ENCODE measurements around the gene DNMT1.
"Not testable (repeated sequence)": the region's sequence is repeated elsewhere in the genome, so short reads cannot be mapped to it uniquely, and the experiment has no call there.

The DNMT1 gene

DNA sequence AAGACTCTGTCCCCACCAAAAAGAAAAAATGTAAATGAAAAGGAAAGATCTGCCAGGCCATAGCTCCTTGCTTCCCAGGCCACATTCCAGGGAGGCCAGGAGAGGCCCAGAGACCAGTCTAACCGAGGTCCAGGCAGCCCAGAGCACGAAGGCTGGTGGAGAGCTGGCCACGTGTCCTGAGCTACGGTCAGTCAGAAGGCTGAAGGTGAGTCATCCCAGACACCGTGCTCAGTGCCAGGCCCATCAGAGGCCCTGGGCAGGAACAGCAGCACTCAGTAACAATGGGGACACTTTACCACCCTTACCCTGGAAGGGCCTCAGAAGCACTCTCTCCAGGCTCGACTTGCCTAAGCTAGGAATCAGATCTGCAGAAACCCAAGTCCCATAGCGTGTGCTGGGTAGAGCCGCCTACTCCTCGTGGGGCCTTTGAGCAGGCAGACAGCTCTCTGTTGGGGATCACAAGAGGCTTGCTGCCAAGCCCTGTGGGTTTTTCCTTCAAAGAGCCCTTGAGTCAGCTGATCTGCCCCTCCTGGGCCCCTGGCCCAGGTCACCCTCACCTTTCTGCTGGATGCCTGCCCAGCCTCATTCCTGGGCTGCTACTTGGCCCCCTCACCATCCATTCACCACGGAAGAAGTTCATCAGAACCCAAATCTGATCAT is 11.6 kb upstream of the DNMT1 start:
- no peaks in the 10 kb centered on the region for H3K27me3 Mint-ChIP-seq
- no peaks in the 10 kb centered on the region for H3K36me3 Mint-ChIP-seq (ENCODE audit: low read depth)
- H3K4me3 Mint-ChIP-seq = no peak overlapping the region
- no peak overlapping the region for H3K27ac Mint-ChIP-seq
- H3K9me3 Mint-ChIP-seq = no peaks in the 10 kb centered on the region
- H3K4me1 Mint-ChIP-seq (ENCODE audit: low read depth) = no peaks in the 10 kb centered on the region

DNA sequence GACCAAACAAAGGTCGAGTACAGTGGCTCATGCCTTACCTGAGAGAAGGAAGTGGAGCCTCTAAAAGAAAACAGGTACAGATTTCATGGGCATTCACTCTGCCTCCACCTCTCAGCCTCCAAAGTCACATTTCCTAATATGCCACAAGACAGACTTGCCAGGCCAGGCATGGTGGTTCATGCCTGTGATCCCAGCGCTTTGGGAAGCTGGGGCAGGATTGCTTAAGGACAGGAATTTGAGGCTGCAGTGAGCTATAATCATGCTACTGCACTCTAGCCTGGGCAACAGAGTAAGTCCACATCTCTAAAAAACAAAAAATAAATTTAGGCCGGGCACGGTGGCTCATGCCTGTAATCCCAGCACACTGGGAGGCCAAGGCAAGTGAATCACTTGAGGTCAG is 10.9 kb upstream of the DNMT1 start:
- no peaks in the 10 kb centered on the region for H3K9me3 Mint-ChIP-seq
- no peaks in the 10 kb centered on the region for H3K36me3 Mint-ChIP-seq (ENCODE audit: low read depth)
- H3K4me3 Mint-ChIP-seq = no peak overlapping the region
- no peaks in the 10 kb centered on the region for H3K27me3 Mint-ChIP-seq
- no peaks in the 10 kb centered on the region for H3K4me1 Mint-ChIP-seq (ENCODE audit: low read depth)
- no peak overlapping the region for H3K27ac Mint-ChIP-seq

DNA sequence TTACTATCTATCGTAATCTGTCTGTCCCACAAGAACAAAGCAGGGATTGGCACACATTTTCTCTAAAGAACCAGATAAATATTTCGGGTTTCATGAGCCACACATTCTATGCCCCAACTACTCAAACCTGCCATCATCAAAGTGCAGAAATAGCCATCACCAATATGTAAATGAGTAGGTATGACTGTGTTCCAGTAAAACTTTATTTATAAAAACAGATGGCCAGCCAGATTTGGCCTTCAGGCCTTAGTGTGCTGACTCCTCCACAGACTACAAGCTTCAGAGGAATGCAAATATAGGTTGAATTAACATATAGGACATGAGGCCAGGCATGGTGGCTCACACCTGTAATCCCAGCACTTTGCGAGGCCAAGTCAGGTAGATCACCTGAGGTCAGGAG is 8.9 kb upstream of the DNMT1 start:
- Mint-ChIP-seq H3K27ac (no peak overlapping the region), H3K36me3 (ENCODE audit: low read depth) (no peaks in the 10 kb centered on the region), H3K27me3 (no peaks in the 10 kb centered on the region), H3K4me1 (ENCODE audit: low read depth) (peaks cover 7% of the 10 kb centered on the region), H3K4me3 (no peak overlapping the region), H3K9me3 (no peaks in the 10 kb centered on the region)

DNA sequence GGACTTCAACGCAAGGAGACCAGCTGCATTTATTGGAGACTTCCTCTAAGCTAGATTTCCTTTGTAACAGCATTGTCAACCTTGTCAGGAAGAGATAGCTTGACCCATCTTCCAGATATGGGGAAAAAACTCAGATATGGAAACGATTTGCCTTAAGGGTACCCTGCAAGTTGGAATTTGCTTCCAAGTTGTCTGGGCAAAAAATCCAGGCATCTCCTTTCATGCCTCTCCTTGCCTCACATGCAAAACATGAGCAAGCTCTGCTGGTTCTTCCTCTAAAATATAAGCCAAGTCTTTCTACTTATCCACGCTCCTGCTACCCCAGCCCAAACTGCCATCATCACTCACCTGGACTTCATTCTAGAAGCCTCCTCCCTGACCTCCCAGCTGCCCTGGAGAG is 6.4 kb upstream of the DNMT1 start:
- H3K27ac Mint-ChIP-seq = no peak overlapping the region
- H3K4me3 Mint-ChIP-seq = no peak overlapping the region
- H3K4me1 Mint-ChIP-seq (ENCODE audit: low read depth) = peaks cover 14% of the 10 kb centered on the region
- H3K9me3 Mint-ChIP-seq = no peaks in the 10 kb centered on the region
- no peaks in the 10 kb centered on the region for H3K36me3 Mint-ChIP-seq (ENCODE audit: low read depth)
- no peaks in the 10 kb centered on the region for H3K27me3 Mint-ChIP-seq

DNA sequence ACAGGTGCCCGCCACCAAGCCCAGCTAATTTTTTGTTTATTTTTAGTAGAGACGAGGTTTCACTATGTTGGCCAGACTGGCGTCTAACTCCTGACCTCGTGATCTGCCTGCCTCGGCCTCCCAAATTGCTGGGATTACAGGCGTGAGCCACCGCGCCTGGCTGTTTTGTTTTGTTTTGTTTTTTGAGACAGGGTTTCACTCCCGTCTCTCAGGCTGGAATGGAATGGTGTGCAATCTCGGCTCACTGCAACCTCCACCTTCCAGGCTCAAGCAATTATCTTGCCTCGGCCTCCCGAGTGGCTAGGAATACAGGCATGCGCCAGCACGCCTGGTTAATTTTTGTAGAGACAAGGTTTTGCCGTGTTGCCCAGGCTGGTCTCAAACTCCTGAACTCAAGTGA is 5.3 kb upstream of the DNMT1 start:
- H3K27ac Mint-ChIP-seq; H3K9me3 Mint-ChIP-seq; H3K27me3 Mint-ChIP-seq; H3K4me3 Mint-ChIP-seq; H3K36me3 Mint-ChIP-seq (ENCODE audit: low read depth): not testable (repeated sequence)
- H3K4me1 Mint-ChIP-seq (ENCODE audit: low read depth) = peaks cover 19% of the 10 kb centered on the region

DNA sequence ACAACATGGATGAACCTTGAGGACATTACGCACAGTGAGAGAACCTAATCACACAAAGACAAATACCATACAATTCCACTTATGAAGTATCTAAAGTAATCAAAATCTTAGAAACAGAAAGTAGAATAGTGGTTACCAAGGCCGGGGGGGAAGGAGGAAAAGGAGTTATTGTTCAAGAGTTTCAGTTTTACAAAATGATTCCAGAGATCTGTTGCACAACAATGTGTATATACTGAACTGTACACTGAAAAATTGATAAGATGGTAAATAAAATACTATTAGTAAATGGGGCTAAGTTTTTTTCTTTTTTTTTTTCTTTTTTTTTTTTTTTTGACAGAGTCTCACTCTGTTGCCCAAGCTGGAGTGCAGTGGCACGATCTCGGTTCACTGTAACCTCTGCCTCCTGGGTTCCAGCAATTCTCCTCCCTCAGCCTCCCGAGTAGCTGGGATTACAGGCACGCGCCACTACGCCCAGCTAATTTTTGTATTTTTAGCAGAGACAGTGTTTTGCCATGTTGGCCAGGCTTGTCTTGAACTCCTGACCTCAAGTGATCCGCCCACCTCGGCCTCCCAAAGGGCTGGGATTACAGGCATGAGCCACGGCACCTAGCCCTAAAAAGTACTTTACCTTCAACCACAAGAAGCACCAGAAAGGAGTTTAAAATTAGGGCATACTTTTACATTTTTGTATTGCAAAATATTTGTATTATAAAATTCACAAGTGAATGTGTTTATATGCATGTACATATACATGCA is 4.3 kb upstream of the DNMT1 start:
- not testable (repeated sequence) for H3K9me3 Mint-ChIP-seq; H3K27me3 Mint-ChIP-seq; H3K36me3 Mint-ChIP-seq (ENCODE audit: low read depth)
- Mint-ChIP-seq H3K4me1 (ENCODE audit: low read depth) (peaks cover 23% of the 10 kb centered on the region), H3K4me3 (peak overlapping the region; percentile 35), H3K27ac (peak overlapping the region; percentile 18)

DNA sequence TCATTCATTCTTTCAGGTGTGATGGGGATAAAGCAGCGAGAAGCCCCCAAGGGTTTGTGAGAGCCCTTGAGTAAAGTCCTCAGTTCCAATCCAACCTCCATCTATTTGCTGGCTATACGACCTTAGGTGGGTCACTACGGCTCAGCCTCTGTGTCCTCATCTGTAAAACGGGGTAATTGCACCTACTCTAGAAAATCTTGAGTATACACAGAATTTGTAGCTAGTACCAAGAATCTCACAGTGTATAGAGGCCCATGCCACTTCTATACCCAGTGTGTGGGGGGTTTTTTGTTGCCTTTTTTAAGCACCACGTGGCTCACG is 406 bp upstream of the DNMT1 start:
- H3K9me3 Mint-ChIP-seq = no peaks in the 10 kb centered on the region
- H3K27ac Mint-ChIP-seq = peak overlapping the region; percentile 90
- peak overlapping the region; percentile 100 for H3K4me3 Mint-ChIP-seq
- no peaks in the 10 kb centered on the region for H3K27me3 Mint-ChIP-seq
- H3K4me1 Mint-ChIP-seq (ENCODE audit: low read depth) = peaks cover 56% of the 10 kb centered on the region
- peaks cover 19% of the 10 kb centered on the region for H3K36me3 Mint-ChIP-seq (ENCODE audit: low read depth)

DNA sequence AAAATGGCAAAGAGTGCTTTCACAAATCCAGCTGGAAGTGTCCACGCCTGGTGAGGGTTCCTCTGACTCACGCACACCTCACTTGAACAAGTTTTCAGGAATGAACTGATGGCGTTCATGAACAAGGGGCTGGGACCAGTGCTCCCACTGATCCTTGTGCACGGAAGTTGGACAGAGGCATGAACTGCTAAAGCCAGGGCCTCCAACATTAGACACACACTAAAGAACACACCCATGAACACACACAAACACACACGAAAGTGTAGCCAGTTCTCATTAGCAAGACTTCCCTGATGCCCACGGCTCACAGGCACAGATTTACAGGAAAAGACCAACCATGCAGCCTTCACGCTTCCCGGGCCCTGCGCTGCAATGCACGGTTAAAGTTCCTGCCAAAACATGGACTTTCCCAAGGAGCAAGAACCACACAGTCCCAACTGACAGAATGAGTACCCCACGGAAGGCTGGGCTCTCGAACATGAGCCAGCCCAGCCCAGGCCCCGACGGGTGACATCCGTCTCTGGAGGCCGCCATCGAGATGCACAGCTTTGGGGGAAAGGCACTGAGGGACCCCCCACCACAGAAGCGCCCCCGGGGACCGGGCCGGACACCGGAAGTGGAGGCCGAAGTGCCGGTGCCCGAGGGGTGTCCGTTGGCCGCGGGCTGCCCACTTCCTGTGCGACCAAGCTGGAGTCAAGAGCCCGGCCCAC is 808 bp downstream of the DNMT1 start:
- H3K9me3 Mint-ChIP-seq = no peaks in the 10 kb centered on the region
- peaks cover 28% of the 10 kb centered on the region for H3K36me3 Mint-ChIP-seq (ENCODE audit: low read depth)
- H3K4me3 Mint-ChIP-seq = peak overlapping the region; percentile 100
- H3K4me1 Mint-ChIP-seq (ENCODE audit: low read depth) = peaks cover 60% of the 10 kb centered on the region
- no peaks in the 10 kb centered on the region for H3K27me3 Mint-ChIP-seq
- H3K27ac Mint-ChIP-seq = peak overlapping the region; percentile 100

DNA sequence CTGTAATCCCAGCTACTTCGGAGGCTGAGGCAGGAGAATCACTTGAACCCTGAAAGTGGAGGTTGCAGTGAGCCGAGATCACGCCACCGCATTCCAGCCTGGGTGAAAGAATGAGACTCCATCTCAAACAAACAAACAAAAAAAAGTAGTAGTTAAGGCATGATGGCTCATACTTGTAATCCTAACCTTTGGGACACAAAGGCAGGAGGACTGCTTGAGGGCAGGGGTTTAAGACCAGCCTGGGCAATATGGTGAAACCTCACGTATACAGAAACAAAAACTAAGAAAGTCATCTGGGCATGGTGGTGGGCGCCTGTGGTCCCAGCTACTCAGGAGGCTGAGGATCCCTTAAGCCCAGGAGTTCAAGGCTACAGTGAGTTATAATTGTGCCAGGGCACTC is 1.8 kb downstream of the DNMT1 start:
- Mint-ChIP-seq H3K36me3 (ENCODE audit: low read depth) (peaks cover 34% of the 10 kb centered on the region), H3K27ac (peak overlapping the region; percentile 100), H3K9me3 (no peaks in the 10 kb centered on the region), H3K27me3 (no peaks in the 10 kb centered on the region), H3K4me1 (ENCODE audit: low read depth) (peaks cover 62% of the 10 kb centered on the region), H3K4me3 (peak overlapping the region; percentile 100)

DNA sequence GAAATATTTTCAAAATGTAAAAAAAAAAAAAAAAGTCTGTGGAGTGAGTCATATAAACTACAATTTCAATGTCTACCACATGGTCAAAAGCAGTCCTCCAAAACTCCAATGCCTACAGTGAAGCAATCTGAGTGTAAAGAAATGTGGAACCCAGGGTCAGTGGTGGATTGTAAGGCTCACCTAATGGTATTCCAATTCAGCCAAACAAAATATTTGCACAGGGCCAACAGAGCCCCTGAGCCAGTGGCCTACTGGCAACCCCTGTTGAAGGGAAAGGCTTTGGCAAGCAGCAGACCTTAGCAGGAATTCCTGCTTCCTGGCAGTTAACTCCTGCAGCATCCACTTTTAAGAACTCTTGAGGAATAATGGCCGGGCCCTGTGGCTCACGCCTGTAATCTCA is 3.4 kb downstream of the DNMT1 start:
- H3K4me3 Mint-ChIP-seq = peak overlapping the region; percentile 48
- H3K27ac Mint-ChIP-seq = no peak overlapping the region
- peaks cover 47% of the 10 kb centered on the region for H3K36me3 Mint-ChIP-seq (ENCODE audit: low read depth)
- peaks cover 61% of the 10 kb centered on the region for H3K4me1 Mint-ChIP-seq (ENCODE audit: low read depth)
- H3K27me3 Mint-ChIP-seq = no peaks in the 10 kb centered on the region
- no peaks in the 10 kb centered on the region for H3K9me3 Mint-ChIP-seq

DNA sequence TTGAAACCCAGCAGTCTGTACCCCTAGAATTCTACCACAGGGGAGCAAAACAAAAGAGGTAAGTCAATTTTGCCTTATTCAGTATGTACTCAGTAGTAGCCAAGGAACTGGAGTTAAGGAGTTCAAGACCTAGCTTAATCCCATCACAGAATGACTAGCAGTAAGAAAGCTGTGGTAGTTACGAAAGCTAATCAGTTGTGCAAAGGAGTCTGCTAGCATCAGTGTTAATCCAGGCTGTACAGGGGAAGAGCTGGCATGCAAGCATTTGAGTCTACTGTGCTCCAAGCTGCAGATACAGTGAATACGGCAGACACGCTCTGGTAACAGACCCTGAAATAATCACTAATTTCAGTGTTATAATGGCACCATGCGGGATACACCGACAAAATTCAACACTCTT is 4.7 kb downstream of the DNMT1 start:
- H3K27me3 Mint-ChIP-seq = no peaks in the 10 kb centered on the region
- H3K27ac Mint-ChIP-seq = no peak overlapping the region
- peak overlapping the region; percentile 4 for H3K4me3 Mint-ChIP-seq
- no peaks in the 10 kb centered on the region for H3K9me3 Mint-ChIP-seq
- H3K4me1 Mint-ChIP-seq (ENCODE audit: low read depth) = peaks cover 56% of the 10 kb centered on the region
- peaks cover 47% of the 10 kb centered on the region for H3K36me3 Mint-ChIP-seq (ENCODE audit: low read depth)

DNA sequence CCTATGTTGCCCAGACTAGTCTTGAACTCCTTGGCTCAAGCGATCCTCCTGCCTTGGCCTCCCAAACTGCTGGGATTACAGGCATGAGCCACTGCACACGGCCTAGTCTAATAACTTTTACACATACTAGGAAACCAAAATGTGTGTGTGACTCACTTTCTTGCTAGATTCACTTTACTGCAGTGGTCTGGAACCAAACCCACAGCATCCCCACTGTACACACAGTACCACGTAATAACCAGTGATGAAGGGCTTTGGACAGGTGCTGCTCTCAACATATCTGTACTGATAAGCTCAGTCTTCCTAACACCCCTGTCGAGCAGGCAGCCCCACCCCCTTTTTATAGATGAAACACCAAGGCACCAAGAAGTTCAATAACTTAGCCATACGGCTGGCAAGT is 5.1 kb downstream of the DNMT1 start:
- Mint-ChIP-seq H3K27ac (peak overlapping the region; percentile 4), H3K27me3 (no peaks in the 10 kb centered on the region), H3K4me1 (ENCODE audit: low read depth) (peaks cover 53% of the 10 kb centered on the region), H3K36me3 (ENCODE audit: low read depth) (peaks cover 47% of the 10 kb centered on the region), H3K9me3 (no peaks in the 10 kb centered on the region), H3K4me3 (peak overlapping the region; percentile 4)

DNA sequence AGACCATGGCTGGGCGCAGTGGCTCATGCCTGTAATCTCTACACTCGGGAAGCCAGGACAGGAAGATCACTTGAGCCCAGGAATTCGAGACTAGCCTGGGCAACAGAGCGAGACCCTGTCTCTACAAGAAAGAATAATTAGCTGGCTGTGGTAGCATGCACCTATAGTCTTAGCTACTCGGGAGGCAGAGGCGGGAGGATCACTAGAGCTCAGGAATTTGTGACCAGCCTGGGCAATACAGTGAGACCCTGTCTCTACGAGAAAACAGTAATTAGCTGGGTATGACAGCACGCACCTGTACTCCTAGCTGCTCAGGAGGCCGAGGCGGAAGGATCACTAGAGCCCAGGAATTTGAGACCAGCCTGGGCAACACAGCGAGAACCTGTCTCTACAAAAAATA is 7.4 kb downstream of the DNMT1 start:
- H3K27me3 Mint-ChIP-seq = no peaks in the 10 kb centered on the region
- no peak overlapping the region for H3K4me3 Mint-ChIP-seq
- H3K9me3 Mint-ChIP-seq = no peaks in the 10 kb centered on the region
- peaks cover 43% of the 10 kb centered on the region for H3K4me1 Mint-ChIP-seq (ENCODE audit: low read depth)
- peak overlapping the region; percentile 4 for H3K27ac Mint-ChIP-seq
- peaks cover 38% of the 10 kb centered on the region for H3K36me3 Mint-ChIP-seq (ENCODE audit: low read depth)

DNA sequence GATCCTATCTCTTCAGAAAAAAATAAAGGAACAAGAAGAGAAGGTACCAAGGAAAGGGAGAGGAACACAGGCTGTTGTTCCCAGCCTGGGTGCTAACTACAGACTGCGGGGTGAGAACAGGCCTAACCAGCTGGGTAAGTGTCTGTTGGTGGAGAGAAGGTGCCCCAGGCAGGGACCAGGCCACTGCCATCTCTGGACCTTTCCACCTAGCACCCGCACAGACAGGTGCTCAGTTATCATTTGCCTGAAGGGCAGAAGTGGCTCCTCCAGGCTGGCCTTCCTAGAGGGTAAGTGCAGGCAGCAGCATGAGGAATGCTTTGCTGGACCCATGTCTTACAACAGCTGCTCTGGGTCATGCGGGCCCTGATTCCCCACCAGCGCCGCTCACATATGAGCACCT is 10.1 kb downstream of the DNMT1 start:
- no peaks in the 10 kb centered on the region for H3K9me3 Mint-ChIP-seq
- peaks cover 23% of the 10 kb centered on the region for H3K4me1 Mint-ChIP-seq (ENCODE audit: low read depth)
- no peaks in the 10 kb centered on the region for H3K27me3 Mint-ChIP-seq
- no peak overlapping the region for H3K4me3 Mint-ChIP-seq
- peak overlapping the region; percentile 72 for H3K27ac Mint-ChIP-seq
- H3K36me3 Mint-ChIP-seq (ENCODE audit: low read depth) = peaks cover 44% of the 10 kb centered on the region

DNA sequence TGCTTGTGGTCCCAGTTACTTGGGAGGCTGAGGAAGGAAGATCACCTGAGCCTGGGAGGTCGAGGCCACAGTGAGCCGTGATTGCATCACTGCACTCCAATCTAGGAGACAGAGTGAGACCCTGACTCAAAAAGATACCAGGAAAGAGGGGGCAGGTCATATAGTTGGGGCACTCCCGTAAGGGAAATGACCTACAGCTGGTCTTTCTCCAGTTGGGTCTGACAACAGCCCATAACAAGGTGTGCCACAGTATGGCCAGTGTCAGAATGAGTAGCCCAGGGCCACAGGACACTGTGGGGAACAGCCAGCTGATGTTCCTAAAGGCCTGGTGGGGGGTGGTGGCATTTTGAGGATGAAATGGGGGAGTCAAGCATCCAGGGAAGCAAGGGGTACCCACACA is 10.8 kb downstream of the DNMT1 start:
- Mint-ChIP-seq H3K27ac (peak overlapping the region; percentile 72), H3K9me3 (no peaks in the 10 kb centered on the region), H3K27me3 (no peaks in the 10 kb centered on the region), H3K36me3 (ENCODE audit: low read depth) (peaks cover 41% of the 10 kb centered on the region), H3K4me3 (no peak overlapping the region), H3K4me1 (ENCODE audit: low read depth) (peaks cover 20% of the 10 kb centered on the region)

Measured in stimulated activated naive CD8-positive, alpha-beta T cell treated with anti-CD3 and anti-CD28 coated beads, Interleukin-15, Interleukin-2, amounts not matched to agents 100 ng/mL and 50 ng/mL, for 24 hours (primary cell).